GM20000 (cell line): ENCODE measurements around the gene OR8D1.

ENCODE experiments used
- DNase-seq: peaks from one replicate; pipeline ENCODE4 v3.0.0; 2012; ENCODE audit warnings: low spot score
- CTCF ChIP-seq: IDR thresholded peaks from 2 replicates; pipeline ENCODE4 v1.5.1; 2012; ENCODE audit warnings: mild to moderate bottlenecking, control low read depth; ENCODE audit errors: extremely low read depth, missing control alignments

The OR8D1 gene

DNA sequence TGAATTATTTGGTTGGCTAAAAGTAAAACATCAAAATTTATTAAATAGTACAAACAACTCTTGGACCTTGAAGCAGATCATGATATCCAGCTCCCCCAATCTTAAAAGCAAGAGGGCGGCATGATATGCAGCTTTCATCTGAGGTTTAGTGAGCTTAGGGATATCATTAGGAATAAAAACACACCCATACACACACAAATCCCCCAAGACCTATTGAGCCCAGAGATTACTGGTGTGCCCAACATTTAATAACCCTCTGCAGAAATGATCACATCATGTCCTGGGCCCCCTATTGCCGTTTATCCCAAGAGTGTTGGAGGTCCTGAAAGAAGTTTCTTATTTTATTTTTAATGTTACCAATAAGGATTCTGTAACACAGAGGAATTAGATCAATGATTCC lies at the start of gene OR8D1:
TSS of gene OR8D1 (minus strand) at position 101 of the 400 bp plus-strand sequence. CDS start 3,183 bp downstream, outside the sequence.
- TF ChIP-seq CTCF, result no peak
- DNase-seq, result no peak

GRCh38 chr11:124359566-124359965 lies 45.8 kb upstream of the OR8D1 start:
- TF ChIP-seq CTCF, result no peak

GRCh38 chr11:124346311-124346955 lies 32.7 kb upstream of the OR8D1 start:
- DNase-seq, result no peak

More at GRCh38 chr11:124359566-124359965, 45.8 kb upstream of the OR8D1 start:
- DNase-seq, result no peak

DNA sequence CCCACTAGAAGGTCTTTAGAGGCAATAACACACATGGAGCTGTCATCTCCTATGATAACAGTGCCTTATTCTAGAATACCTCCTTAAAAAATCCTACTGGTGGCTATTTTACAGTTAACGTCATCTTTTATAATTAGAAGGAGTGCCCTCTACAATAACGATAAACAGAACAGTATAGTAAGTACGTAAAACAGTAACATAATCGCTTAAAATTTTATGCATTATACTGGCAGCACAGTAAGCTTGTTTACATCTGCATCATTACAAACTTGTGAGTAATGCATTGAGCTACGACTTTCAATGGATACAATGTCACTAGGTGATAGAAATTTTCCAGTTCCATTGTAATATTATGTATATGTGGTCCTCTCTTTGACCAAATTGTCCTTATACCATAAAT lies 30.6 kb upstream of the OR8D1 start:
- TF ChIP-seq CTCF, result no peak

More at GRCh38 chr11:124346311-124346955, 32.7 kb upstream of the OR8D1 start:
- TF ChIP-seq CTCF, result no peak

DNA sequence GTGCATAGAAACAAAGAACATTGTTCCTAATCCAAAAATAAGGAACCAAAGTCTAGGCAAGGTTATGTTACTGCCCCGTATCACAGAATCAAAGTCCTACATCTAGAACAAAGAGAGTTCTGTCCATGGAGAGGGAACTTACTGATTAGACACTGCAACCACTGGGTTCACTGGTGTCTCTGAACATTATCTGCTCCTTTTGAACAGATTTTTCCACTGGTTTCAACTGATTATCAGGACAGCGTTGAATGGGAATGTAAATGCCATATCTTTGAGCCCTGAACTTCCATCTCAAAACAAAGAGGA lies 26.3 kb upstream of the OR8D1 start:
- TF ChIP-seq CTCF, result no peak

More for the DNA sequence above, 30.6 kb upstream of the OR8D1 start:
- no peak for DNase-seq

DNA sequence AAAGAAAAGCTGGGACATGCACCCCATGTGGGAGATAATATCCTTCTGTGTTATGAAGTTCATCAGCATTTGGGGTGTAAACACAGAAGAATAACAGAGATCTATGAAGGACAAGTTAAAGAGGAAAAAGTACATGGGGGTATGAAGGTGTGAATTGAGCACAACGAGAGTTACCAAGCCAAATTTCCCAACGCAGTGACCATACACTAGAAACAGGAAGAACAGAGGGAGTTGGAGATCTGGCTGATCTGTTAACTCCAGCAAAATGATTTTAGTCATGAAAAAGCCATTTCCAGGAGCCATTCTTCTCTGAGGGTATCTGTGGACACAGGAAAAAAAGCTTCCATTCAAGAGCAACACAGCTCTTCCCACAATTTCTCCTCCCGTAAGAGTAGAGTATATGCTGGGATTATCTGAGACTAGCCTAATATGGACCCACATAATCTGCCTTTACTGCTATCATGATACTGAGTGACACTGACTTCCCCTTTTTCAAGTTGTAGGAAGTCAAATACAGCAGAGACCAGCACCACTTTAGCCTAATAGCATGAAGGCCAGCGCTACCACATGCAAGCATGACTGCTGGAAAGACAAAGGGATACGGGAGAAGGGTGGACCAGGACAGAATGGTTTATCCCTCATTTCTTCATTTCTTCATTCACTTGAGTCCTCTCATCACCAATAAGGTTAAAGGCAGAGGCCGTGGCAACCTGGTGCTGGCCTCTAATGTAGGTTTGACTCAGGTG lies 25.8 kb upstream of the OR8D1 start:
- no peak for DNase-seq
- no peak for TF ChIP-seq CTCF

More for the DNA sequence above, 26.3 kb upstream of the OR8D1 start:
- no peak for DNase-seq

DNA sequence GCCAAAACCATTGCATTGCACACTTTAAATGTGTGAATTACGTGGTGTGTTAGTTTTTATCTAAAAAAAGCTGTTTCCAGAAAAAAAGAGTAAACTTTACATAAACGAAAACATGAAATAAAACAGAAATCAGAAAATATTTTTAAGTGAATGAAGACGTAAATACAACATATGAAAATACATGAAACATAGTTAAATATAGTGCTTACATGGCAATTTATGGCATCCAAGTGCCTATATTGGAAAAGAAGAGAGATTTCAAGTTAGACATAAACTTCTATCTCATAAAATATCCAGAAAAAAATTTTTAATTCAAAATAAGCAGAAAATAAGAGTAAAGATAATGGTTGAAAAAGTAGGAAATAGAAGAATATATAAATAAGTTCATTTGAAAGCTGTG lies 18.1 kb upstream of the OR8D1 start:
- DNase-seq, result no peak
- no peak for TF ChIP-seq CTCF
